ENCODE measurements around the gene DTNB.
A peak's percentile ranks its signal among the peaks of the same experiment; 100 is the strongest.

DTNB gene

GRCh38 chr2:25339211-25339674 is 334.1 kb downstream of the DTNB start:
- Histone ChIP-seq H3K9ac (ENCODE audit: insufficient read length) (no peak overlapping the region), H3K36me3 (ENCODE audit: insufficient read depth, low read length) (no peaks in the 10 kb centered on the region), H3K27ac (peak overlapping the region; percentile 75), H3K4me3 (no peak overlapping the region), H3K9me3 (ENCODE audit: low read depth, low read length) (no peaks in the 10 kb centered on the region)
- TF ChIP-seq EZH2 (IDR thresholded peaks at IDR 0.05) (no peak), FOXP2 (optimal IDR thresholded peaks at IDR 0.05; ENCODE audit: control extremely low read depth, extremely low read length, insufficient read depth) (no peak), POLR2AphosphoS5 (IDR thresholded peaks at IDR 0.05; ENCODE audit: borderline replicate concordance, low read depth, low read length) (no peak)
- no peak for DNase-seq (ENCODE audit: low read depth, low spot score)

- TF ChIP-seq EZH2 (IDR thresholded peaks at IDR 0.05) (no peak), FOXP2 (optimal IDR thresholded peaks at IDR 0.05; ENCODE audit: control extremely low read depth, extremely low read length, insufficient read depth) (no peak), POLR2AphosphoS5 (IDR thresholded peaks at IDR 0.05; ENCODE audit: borderline replicate concordance, low read depth, low read length) (no peak)
- Histone ChIP-seq H3K4me3 (no peak overlapping the region), H3K9me3 (ENCODE audit: low read depth, low read length) (no peaks in the 10 kb centered on the region), H3K27ac (peak overlapping the region; percentile 36; the same call in 1 of the 2 replicates), H3K36me3 (ENCODE audit: insufficient read depth, low read length) (no peaks in the 10 kb centered on the region), H3K9ac (ENCODE audit: insufficient read length) (no peak overlapping the region)
- DNase-seq (ENCODE audit: low read depth, low spot score) = no peak
These were observed 335.0 kb downstream of the DTNB start for GRCh38 chr2:25338401-25338800.

GRCh38 chr2:25337891-25338290 is 335.5 kb downstream of the DTNB start:
- H3K9ac ChIP-seq (ENCODE audit: insufficient read length) = no peak overlapping the region
- no peak for TF ChIP-seq EZH2 (IDR thresholded peaks at IDR 0.05)
- no peak for TF ChIP-seq FOXP2 (optimal IDR thresholded peaks at IDR 0.05; ENCODE audit: control extremely low read depth, extremely low read length, insufficient read depth)
- TF ChIP-seq POLR2AphosphoS5 (IDR thresholded peaks at IDR 0.05; ENCODE audit: borderline replicate concordance, low read depth, low read length) = no peak
- no peak for DNase-seq (ENCODE audit: low read depth, low spot score)
- H3K27ac ChIP-seq = peak overlapping the region; percentile 36; the same call in 1 of the 2 replicates
- H3K4me3 ChIP-seq = no peak overlapping the region
- no peaks in the 10 kb centered on the region for H3K36me3 ChIP-seq (ENCODE audit: insufficient read depth, low read length)
- H3K9me3 ChIP-seq (ENCODE audit: low read depth, low read length) = no peaks in the 10 kb centered on the region

GRCh38 chr2:25337276-25337675 is 336.1 kb downstream of the DTNB start:
- Histone ChIP-seq H3K27ac (0 out of 2 replicates have a peak overlapping the region, but pooled peaks have one; percentile 36), H3K4me3 (no peak overlapping the region), H3K36me3 (ENCODE audit: insufficient read depth, low read length) (no peaks in the 10 kb centered on the region), H3K9ac (ENCODE audit: insufficient read length) (no peak overlapping the region), H3K9me3 (ENCODE audit: low read depth, low read length) (no peaks in the 10 kb centered on the region)
- DNase-seq (ENCODE audit: low read depth, low spot score) = no peak
- TF ChIP-seq FOXP2 (optimal IDR thresholded peaks at IDR 0.05; ENCODE audit: control extremely low read depth, extremely low read length, insufficient read depth) = no peak
- TF ChIP-seq EZH2 (IDR thresholded peaks at IDR 0.05) = no peak
- TF ChIP-seq POLR2AphosphoS5 (IDR thresholded peaks at IDR 0.05; ENCODE audit: borderline replicate concordance, low read depth, low read length) = no peak

- no peak overlapping the region for H3K4me3 ChIP-seq
- DNase-seq (ENCODE audit: low read depth, low spot score) = no peak
- no peaks in the 10 kb centered on the region for H3K36me3 ChIP-seq (ENCODE audit: insufficient read depth, low read length)
- H3K9me3 ChIP-seq (ENCODE audit: low read depth, low read length) = no peaks in the 10 kb centered on the region
- H3K27ac ChIP-seq = no peak overlapping the region
- TF ChIP-seq EZH2 (IDR thresholded peaks at IDR 0.05) (no peak), POLR2AphosphoS5 (IDR thresholded peaks at IDR 0.05; ENCODE audit: borderline replicate concordance, low read depth, low read length) (no peak), FOXP2 (optimal IDR thresholded peaks at IDR 0.05; ENCODE audit: control extremely low read depth, extremely low read length, insufficient read depth) (no peak)
- H3K9ac ChIP-seq (ENCODE audit: insufficient read length) = no peak overlapping the region
These were observed 337.0 kb downstream of the DTNB start for GRCh38 chr2:25336383-25336841.

- no peaks in the 10 kb centered on the region for H3K36me3 ChIP-seq (ENCODE audit: insufficient read depth, low read length)
- DNase-seq (ENCODE audit: low read depth, low spot score) = no peak
- H3K27ac ChIP-seq = no peak overlapping the region
- TF ChIP-seq FOXP2 (optimal IDR thresholded peaks at IDR 0.05; ENCODE audit: control extremely low read depth, extremely low read length, insufficient read depth) (no peak), EZH2 (IDR thresholded peaks at IDR 0.05) (no peak), POLR2AphosphoS5 (IDR thresholded peaks at IDR 0.05; ENCODE audit: borderline replicate concordance, low read depth, low read length) (no peak)
- no peak overlapping the region for H3K4me3 ChIP-seq
- H3K9me3 ChIP-seq (ENCODE audit: low read depth, low read length) = no peaks in the 10 kb centered on the region
- H3K9ac ChIP-seq (ENCODE audit: insufficient read length) = no peak overlapping the region
These were observed 337.4 kb downstream of the DTNB start for GRCh38 chr2:25335971-25336370.

GRCh38 chr2:25335204-25335603 is 338.2 kb downstream of the DTNB start:
- DNase-seq (ENCODE audit: low read depth, low spot score) = no peak
- no peaks in the 10 kb centered on the region for H3K36me3 ChIP-seq (ENCODE audit: insufficient read depth, low read length)
- H3K4me3 ChIP-seq = no peak overlapping the region
- H3K9me3 ChIP-seq (ENCODE audit: low read depth, low read length) = no peaks in the 10 kb centered on the region
- TF ChIP-seq FOXP2 (optimal IDR thresholded peaks at IDR 0.05; ENCODE audit: control extremely low read depth, extremely low read length, insufficient read depth) (no peak), EZH2 (IDR thresholded peaks at IDR 0.05) (no peak), POLR2AphosphoS5 (IDR thresholded peaks at IDR 0.05; ENCODE audit: borderline replicate concordance, low read depth, low read length) (no peak)
- H3K27ac ChIP-seq = peak overlapping the region; percentile 45; the same call in 1 of the 2 replicates
- H3K9ac ChIP-seq (ENCODE audit: insufficient read length) = peak overlapping the region; percentile 12

GRCh38 chr2:25334482-25334881 is 338.9 kb downstream of the DTNB start:
- Histone ChIP-seq H3K36me3 (ENCODE audit: insufficient read depth, low read length) (no peaks in the 10 kb centered on the region), H3K27ac (peak overlapping the region; percentile 45; the same call in 1 of the 2 replicates), H3K9ac (ENCODE audit: insufficient read length) (no peak overlapping the region), H3K4me3 (no peak overlapping the region), H3K9me3 (ENCODE audit: low read depth, low read length) (no peaks in the 10 kb centered on the region)
- TF ChIP-seq POLR2AphosphoS5 (IDR thresholded peaks at IDR 0.05; ENCODE audit: borderline replicate concordance, low read depth, low read length) (no peak), EZH2 (IDR thresholded peaks at IDR 0.05) (no peak), FOXP2 (optimal IDR thresholded peaks at IDR 0.05; ENCODE audit: control extremely low read depth, extremely low read length, insufficient read depth) (no peak)
- no peak for DNase-seq (ENCODE audit: low read depth, low spot score)

GRCh38 chr2:25333981-25334380 is 339.4 kb downstream of the DTNB start:
- Histone ChIP-seq H3K27ac (no peak overlapping the region), H3K4me3 (no peak overlapping the region), H3K9ac (ENCODE audit: insufficient read length) (no peak overlapping the region), H3K9me3 (ENCODE audit: low read depth, low read length) (no peaks in the 10 kb centered on the region), H3K36me3 (ENCODE audit: insufficient read depth, low read length) (no peaks in the 10 kb centered on the region)
- no peak for DNase-seq (ENCODE audit: low read depth, low spot score)
- no peak for TF ChIP-seq FOXP2 (optimal IDR thresholded peaks at IDR 0.05; ENCODE audit: control extremely low read depth, extremely low read length, insufficient read depth)
- TF ChIP-seq POLR2AphosphoS5 (IDR thresholded peaks at IDR 0.05; ENCODE audit: borderline replicate concordance, low read depth, low read length) = no peak
- TF ChIP-seq EZH2 (IDR thresholded peaks at IDR 0.05) = no peak
